ENCODE measurements around the gene ALX3.

ALX3 gene

DNA sequence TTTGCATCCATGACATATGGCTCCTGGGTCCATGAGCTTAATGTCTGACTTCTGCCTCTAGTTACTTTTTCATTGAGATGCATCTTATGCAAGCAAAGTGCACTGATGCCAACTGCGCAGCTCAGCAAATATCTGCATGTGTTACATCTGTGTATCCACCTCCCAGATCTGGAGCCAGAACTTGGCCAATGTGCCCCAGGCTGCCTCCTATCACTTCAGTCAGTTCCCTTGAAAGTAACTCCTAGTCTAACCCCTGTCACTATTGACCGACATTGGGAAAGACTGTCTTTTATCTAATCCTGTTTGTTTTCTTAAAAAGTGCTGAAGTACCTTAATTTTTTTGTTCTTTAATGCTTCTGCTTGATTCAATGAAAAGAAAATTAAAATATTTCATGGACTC, 22.5 kb upstream of the ALX3 start:
- WGBS, result 100% methylated on average over 1 of the region's 2 CpGs
- Histone ChIP-seq H2BK12ac (ENCODE audit: low read length in 2 of 2) (no peak overlapping the region), H4K91ac (ENCODE audit: low read length) (no peak overlapping the region)

GRCh38 chr1:110091791-110092190, 21.3 kb upstream of the ALX3 start:
- H2BK120ac ChIP-seq (ENCODE audit: low read depth, low read length), result no peak overlapping the region

More for the DNA sequence above, 22.5 kb upstream of the ALX3 start:
- no peak overlapping the region for H3K18ac ChIP-seq (ENCODE audit: low read depth in 1 of 2, low read length in 2 of 2)
- H3K27me3 ChIP-seq (ENCODE audit: control insufficient read depth in 1 of 2, insufficient read depth in 1 of 2, low read length in 2 of 2), result peaks cover 52 to 83% of the 10 kb centered on the region in 2 experiments
- no peak overlapping the region for H2AFZ ChIP-seq (ENCODE audit: low read depth, low read length)
- no peak overlapping the region for H3K14ac ChIP-seq (ENCODE audit: low read length in 2 of 2)
- H3K79me1 ChIP-seq (replicated peaks; ENCODE audit: low read length, poor library complexity, severe bottlenecking), result no peaks in the 10 kb centered on the region
- H2BK120ac ChIP-seq (ENCODE audit: low read depth, low read length), result no peak overlapping the region
- no peak overlapping the region for H3K4me2 ChIP-seq (ENCODE audit: low read length, poor library complexity, severe bottlenecking)
- H3K4me3 ChIP-seq (ENCODE audit: insufficient read depth in 1 of 2, low read depth in 1 of 2, low read length in 2 of 2), result no peak overlapping the region
- H3K9me3 ChIP-seq (ENCODE audit: control insufficient read depth, low read length), result peaks cover 4% of the 10 kb centered on the region
- no peaks in the 10 kb centered on the region for H3K36me3 ChIP-seq (ENCODE audit: control insufficient read depth in 1 of 2, insufficient read depth in 2 of 2, low read depth in 1 of 2, low read length in 2 of 2)
- H3K4ac ChIP-seq (ENCODE audit: low read depth in 1 of 2, low read length in 2 of 2), result no peak overlapping the region
- no peaks in the 10 kb centered on the region for H3K4me1 ChIP-seq (ENCODE audit: control insufficient read depth, insufficient read depth, low read depth, low read length)
- no peak overlapping the region for H3K23ac ChIP-seq (ENCODE audit: low read length in 2 of 2)
- H2BK15ac ChIP-seq (ENCODE audit: low read depth, poor library complexity, severe bottlenecking), result no peak overlapping the region
- H2AK5ac ChIP-seq (ENCODE audit: low read length, severe bottlenecking), result no peak overlapping the region
- no peak overlapping the region for H4K8ac ChIP-seq (ENCODE audit: low read length)
- H2BK5ac ChIP-seq (ENCODE audit: low read depth, low read length, poor library complexity, severe bottlenecking), result no peak overlapping the region
- H3K27ac ChIP-seq (ENCODE audit: low read length, poor library complexity, severe bottlenecking), result no peak overlapping the region
- H3K9ac ChIP-seq (ENCODE audit: low read length), result no peak overlapping the region
- DNase-seq, result no peak

GRCh38 chr1:110091381-110091780, 20.9 kb upstream of the ALX3 start:
- Histone ChIP-seq H2BK120ac (ENCODE audit: low read depth, low read length) (no peak overlapping the region), H3K14ac (ENCODE audit: low read length in 2 of 2) (no peak overlapping the region), H3K27ac (ENCODE audit: low read length, poor library complexity, severe bottlenecking) (no peak overlapping the region), H3K18ac (ENCODE audit: low read depth in 1 of 2, low read length in 2 of 2) (no peak overlapping the region), H3K4ac (ENCODE audit: low read depth in 1 of 2, low read length in 2 of 2) (no peak overlapping the region), H3K9me3 (ENCODE audit: control insufficient read depth, low read length) (peaks cover 4% of the 10 kb centered on the region), H2AFZ (ENCODE audit: low read depth, low read length) (no peak overlapping the region), H3K4me2 (ENCODE audit: low read length, poor library complexity, severe bottlenecking) (no peak overlapping the region), H3K36me3 (ENCODE audit: control insufficient read depth in 1 of 2, insufficient read depth in 2 of 2, low read depth in 1 of 2, low read length in 2 of 2) (no peaks in the 10 kb centered on the region), H4K8ac (ENCODE audit: low read length) (no peak overlapping the region), H3K9ac (ENCODE audit: low read length) (no peak overlapping the region), H2AK5ac (ENCODE audit: low read length, severe bottlenecking) (no peak overlapping the region), H2BK12ac (ENCODE audit: low read length in 2 of 2) (no peak overlapping the region), H3K79me1 (replicated peaks; ENCODE audit: low read length, poor library complexity, severe bottlenecking) (no peaks in the 10 kb centered on the region), H2BK15ac (ENCODE audit: low read depth, poor library complexity, severe bottlenecking) (no peak overlapping the region), H3K4me3 (ENCODE audit: insufficient read depth in 1 of 2, low read depth in 1 of 2, low read length in 2 of 2) (no peak overlapping the region), H3K27me3 (ENCODE audit: control insufficient read depth in 1 of 2, insufficient read depth in 1 of 2, low read length in 2 of 2) (peaks cover 52 to 86% of the 10 kb centered on the region in 2 experiments), H4K91ac (ENCODE audit: low read length) (no peak overlapping the region), H3K4me1 (ENCODE audit: control insufficient read depth, insufficient read depth, low read depth, low read length) (no peaks in the 10 kb centered on the region), H3K23ac (ENCODE audit: low read length in 2 of 2) (no peak overlapping the region), H2BK5ac (ENCODE audit: low read depth, low read length, poor library complexity, severe bottlenecking) (no peak overlapping the region)
- 78% methylated on average over 2 of the region's 2 CpGs for WGBS
- no peak for DNase-seq

More at GRCh38 chr1:110091791-110092190, 21.3 kb upstream of the ALX3 start:
- no peak overlapping the region for H3K23ac ChIP-seq (ENCODE audit: low read length in 2 of 2)
- WGBS, result 79% methylated on average over 3 of the region's 3 CpGs
- DNase-seq, result no peak
- H3K18ac ChIP-seq (ENCODE audit: low read depth in 1 of 2, low read length in 2 of 2), result no peak overlapping the region
- H3K79me1 ChIP-seq (replicated peaks; ENCODE audit: low read length, poor library complexity, severe bottlenecking), result no peaks in the 10 kb centered on the region
- no peak overlapping the region for H2BK5ac ChIP-seq (ENCODE audit: low read depth, low read length, poor library complexity, severe bottlenecking)
- no peaks in the 10 kb centered on the region for H3K4me1 ChIP-seq (ENCODE audit: control insufficient read depth, insufficient read depth, low read depth, low read length)
- peaks cover 4% of the 10 kb centered on the region for H3K9me3 ChIP-seq (ENCODE audit: control insufficient read depth, low read length)
- H2BK15ac ChIP-seq (ENCODE audit: low read depth, poor library complexity, severe bottlenecking), result no peak overlapping the region
- H3K27ac ChIP-seq (ENCODE audit: low read length, poor library complexity, severe bottlenecking), result no peak overlapping the region
- no peaks in the 10 kb centered on the region for H3K36me3 ChIP-seq (ENCODE audit: control insufficient read depth in 1 of 2, insufficient read depth in 2 of 2, low read depth in 1 of 2, low read length in 2 of 2)
- no peak overlapping the region for H4K91ac ChIP-seq (ENCODE audit: low read length)
- H3K4me2 ChIP-seq (ENCODE audit: low read length, poor library complexity, severe bottlenecking), result no peak overlapping the region
- no peak overlapping the region for H4K8ac ChIP-seq (ENCODE audit: low read length)
- H3K14ac ChIP-seq (ENCODE audit: low read length in 2 of 2), result no peak overlapping the region
- peaks cover 49 to 86% of the 10 kb centered on the region in 2 experiments for H3K27me3 ChIP-seq (ENCODE audit: control insufficient read depth in 1 of 2, insufficient read depth in 1 of 2, low read length in 2 of 2)
- no peak overlapping the region for H2AK5ac ChIP-seq (ENCODE audit: low read length, severe bottlenecking)
- no peak overlapping the region for H2BK12ac ChIP-seq (ENCODE audit: low read length in 2 of 2)
- no peak overlapping the region for H3K4ac ChIP-seq (ENCODE audit: low read depth in 1 of 2, low read length in 2 of 2)
- H2AFZ ChIP-seq (ENCODE audit: low read depth, low read length), result no peak overlapping the region
- no peak overlapping the region for H3K4me3 ChIP-seq (ENCODE audit: insufficient read depth in 1 of 2, low read depth in 1 of 2, low read length in 2 of 2)
- H3K9ac ChIP-seq (ENCODE audit: low read length), result no peak overlapping the region

DNA sequence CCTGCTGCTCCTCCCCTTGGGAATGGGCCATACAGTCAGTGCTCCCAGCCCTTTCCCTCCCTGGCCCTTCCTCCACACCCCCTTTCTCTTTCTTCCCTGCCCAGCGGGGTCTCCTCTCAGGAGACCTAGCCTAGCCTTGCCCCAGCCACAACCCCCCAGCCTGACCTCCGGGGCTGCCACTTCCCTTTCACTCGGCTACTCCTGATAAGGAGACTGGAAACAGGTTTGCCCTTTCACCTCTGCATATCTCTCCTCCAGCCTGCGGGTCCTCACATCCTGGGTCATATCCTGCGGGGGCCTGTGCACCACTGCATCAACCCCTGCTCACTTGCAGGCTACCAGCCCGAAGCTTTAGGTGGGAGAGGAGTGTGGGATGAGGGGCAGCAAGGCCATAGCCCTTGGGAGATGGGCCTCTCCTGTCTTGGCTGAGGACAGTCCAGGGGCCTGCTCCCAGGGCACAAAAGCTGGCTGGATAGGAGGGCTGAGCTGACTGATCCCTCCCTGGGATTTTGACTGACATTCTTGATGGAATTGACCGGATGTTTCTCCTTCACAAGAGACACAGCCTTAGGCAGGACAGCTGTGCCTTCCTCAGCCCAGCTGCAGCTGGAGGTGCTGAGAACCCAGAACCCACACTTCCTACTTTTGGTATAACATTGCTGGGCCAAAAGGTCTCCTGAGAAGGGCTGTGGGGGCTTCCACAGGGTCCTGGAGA, 19.2 kb upstream of the ALX3 start:
- Histone ChIP-seq H2AFZ (ENCODE audit: low read depth, low read length) (no peak overlapping the region), H4K91ac (ENCODE audit: low read length) (no peak overlapping the region), H3K9me3 (ENCODE audit: control insufficient read depth, low read length) (peaks cover 4% of the 10 kb centered on the region), H3K4me1 (ENCODE audit: control insufficient read depth, insufficient read depth, low read depth, low read length) (no peaks in the 10 kb centered on the region), H2BK15ac (ENCODE audit: low read depth, poor library complexity, severe bottlenecking) (no peak overlapping the region), H4K8ac (ENCODE audit: low read length) (no peak overlapping the region), H3K27ac (ENCODE audit: low read length, poor library complexity, severe bottlenecking) (no peak overlapping the region), H3K14ac (ENCODE audit: low read length in 2 of 2) (no peak overlapping the region), H3K27me3 (ENCODE audit: control insufficient read depth in 1 of 2, insufficient read depth in 1 of 2, low read length in 2 of 2) (peaks cover 36 to 92% of the 10 kb centered on the region in 2 experiments), H2BK12ac (ENCODE audit: low read length in 2 of 2) (no peak overlapping the region), H3K4me2 (ENCODE audit: low read length, poor library complexity, severe bottlenecking) (no peak overlapping the region), H3K23ac (ENCODE audit: low read length in 2 of 2) (no peak overlapping the region), H2AK5ac (ENCODE audit: low read length, severe bottlenecking) (no peak overlapping the region), H3K4me3 (ENCODE audit: insufficient read depth in 1 of 2, low read depth in 1 of 2, low read length in 2 of 2) (no peak overlapping the region), H3K9ac (ENCODE audit: low read length) (no peak overlapping the region), H3K36me3 (ENCODE audit: control insufficient read depth in 1 of 2, insufficient read depth in 2 of 2, low read depth in 1 of 2, low read length in 2 of 2) (no peaks in the 10 kb centered on the region), H3K79me1 (replicated peaks; ENCODE audit: low read length, poor library complexity, severe bottlenecking) (no peaks in the 10 kb centered on the region), H3K18ac (ENCODE audit: low read depth in 1 of 2, low read length in 2 of 2) (no peak overlapping the region), H3K4ac (ENCODE audit: low read depth in 1 of 2, low read length in 2 of 2) (no peak overlapping the region), H2BK120ac (ENCODE audit: low read depth, low read length) (no peak overlapping the region), H2BK5ac (ENCODE audit: low read depth, low read length, poor library complexity, severe bottlenecking) (no peak overlapping the region)
- DNase-seq, result no peak
- 21% methylated on average over 7 of the region's 7 CpGs for WGBS
